Mesothelial cell of epicardium (in vitro differentiated cells): Measurements from ENCODE around the gene EIF2A. TPM values are rescaled to one million over a fixed set of nuclear protein-coding genes. Genes with fewer than 3 reads are reported as not detected.

Experiments
- DNase-seq, 2 experiments: peaks; one replicate each; pipeline ENCODE4 v3.0.0; 2021; ENCODE audit warnings: low spot score in 2 of 2; ENCODE audit not compliant: unreplicated experiment in 2 of 2
- H3K27ac Mint-ChIP-seq: 2 replicates; pipeline ENCODE4 v1.8.0; 2021; ENCODE audit warnings: mixed read lengths
- H3K27me3 Mint-ChIP-seq: 2 replicates; pipeline ENCODE4 v1.8.0; 2021; ENCODE audit warnings: low read depth, mixed read lengths
- H3K36me3 Mint-ChIP-seq: 2 replicates; pipeline ENCODE4 v1.8.0; 2021; ENCODE audit warnings: mixed read lengths
- H3K4me1 Mint-ChIP-seq: 2 replicates; pipeline ENCODE4 v1.8.0; 2021; ENCODE audit warnings: mixed read lengths
- H3K4me3 Mint-ChIP-seq: 2 replicates; pipeline ENCODE4 v1.8.0; 2021; ENCODE audit warnings: mild to moderate bottlenecking, moderate library complexity, mixed read lengths
- H3K9me3 Mint-ChIP-seq: 2 replicates; pipeline ENCODE4 v1.8.0; 2021; ENCODE audit warnings: mixed read lengths
- total RNA-seq: library from RNA; stranded (reverse); gene quantifications from 3 replicates; pipeline ENCODE4 v1.2.1, GENCODE V29; 2021
- TF ChIP-seq, protein P1 (sequence below): fragments of 200-600 bp; sonication (generic); IDR thresholded peaks from one replicate; pipeline ENCODE4 v1.5.0; 2021; ENCODE audit warnings: antibody characterized with exemption; ENCODE audit not compliant: unreplicated experiment

Gene EIF2A
- total RNA-seq, 1 donor from 2014 or later = 56.8 TPM

DNA sequence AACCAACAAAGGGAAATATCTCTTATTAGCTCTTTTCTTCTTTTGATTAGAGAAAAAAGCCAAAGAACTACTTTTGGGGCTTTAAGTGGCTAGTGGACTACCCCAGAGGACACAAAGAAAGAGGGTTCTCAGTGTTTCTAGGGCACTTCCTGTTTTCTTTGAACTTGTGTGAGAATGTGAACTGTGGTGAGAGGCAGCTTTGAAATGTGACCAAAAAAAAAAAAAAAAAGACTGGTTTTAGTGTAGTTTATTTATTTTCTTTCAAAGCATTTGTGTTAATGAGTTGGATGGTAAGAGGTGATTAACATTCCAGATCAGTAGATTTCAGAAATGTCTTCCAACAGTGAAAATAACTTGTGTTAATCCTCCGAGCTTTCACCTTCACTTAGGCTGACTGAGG is 88.9 kb downstream of the EIF2A start:
- Mint-ChIP-seq H3K27ac (peak overlapping the region; percentile 21), H3K9me3 (no peaks in the 10 kb centered on the region), H3K4me1 (peaks cover 2% of the 10 kb centered on the region), H3K36me3 (peaks cover 4% of the 10 kb centered on the region), H3K27me3 (no peaks in the 10 kb centered on the region), H3K4me3 (no peak overlapping the region)
- TF ChIP-seq, protein P1, sequence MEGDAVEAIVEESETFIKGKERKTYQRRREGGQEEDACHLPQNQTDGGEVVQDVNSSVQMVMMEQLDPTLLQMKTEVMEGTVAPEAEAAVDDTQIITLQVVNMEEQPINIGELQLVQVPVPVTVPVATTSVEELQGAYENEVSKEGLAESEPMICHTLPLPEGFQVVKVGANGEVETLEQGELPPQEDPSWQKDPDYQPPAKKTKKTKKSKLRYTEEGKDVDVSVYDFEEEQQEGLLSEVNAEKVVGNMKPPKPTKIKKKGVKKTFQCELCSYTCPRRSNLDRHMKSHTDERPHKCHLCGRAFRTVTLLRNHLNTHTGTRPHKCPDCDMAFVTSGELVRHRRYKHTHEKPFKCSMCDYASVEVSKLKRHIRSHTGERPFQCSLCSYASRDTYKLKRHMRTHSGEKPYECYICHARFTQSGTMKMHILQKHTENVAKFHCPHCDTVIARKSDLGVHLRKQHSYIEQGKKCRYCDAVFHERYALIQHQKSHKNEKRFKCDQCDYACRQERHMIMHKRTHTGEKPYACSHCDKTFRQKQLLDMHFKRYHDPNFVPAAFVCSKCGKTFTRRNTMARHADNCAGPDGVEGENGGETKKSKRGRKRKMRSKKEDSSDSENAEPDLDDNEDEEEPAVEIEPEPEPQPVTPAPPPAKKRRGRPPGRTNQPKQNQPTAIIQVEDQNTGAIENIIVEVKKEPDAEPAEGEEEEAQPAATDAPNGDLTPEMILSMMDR = no peak
- no peak for DNase-seq

Other genes starting within 250 kb of the EIF2A start
- gene TSC22D2, start 138.5 kb upstream of the EIF2A start, total RNA-seq = 68.7 to 73.2 TPM (median 71.2 TPM) in 3 replicates
- 84.1 to 86.5 TPM (median 85.8 TPM) in 3 replicates for gene SERP1, start 291 bp upstream of the EIF2A start, total RNA-seq
- gene SELENOT, start 56.5 kb downstream of the EIF2A start, total RNA-seq = 43.6 to 51.0 TPM (median 49.2 TPM) in 3 replicates
- gene ERICH6, start 157.1 kb downstream of the EIF2A start, total RNA-seq = 0.24 to 0.68 TPM (median 0.65 TPM) in 3 replicates
- gene SIAH2, start 216.4 kb downstream of the EIF2A start, total RNA-seq = 9.5 to 12.6 TPM (median 10.5 TPM) in 3 replicates